MCF 10A (cell line): Measurements from ENCODE around the gene HOXA4. TPM values are rescaled to one million over a fixed set of nuclear protein-coding genes. Genes with fewer than 3 reads are reported as not detected.

Source experiments
- BruUV-seq: library from RNA; stranded (reverse); fragments of 400-500 nt; replicated peaks from 2 replicates; lab custom pipeline; 2021; lab: Mats Ljungman, UMichigan
- CTCF ChIA-PET: fragments of 300-600 bp; sonication (Branson Sonifier 250); formaldehyde crosslinking; extraction: SDS; loops from one replicate; lab custom pipeline; 2021; ENCODE audit warnings: antibody characterized with exemption, inconsistent platforms; lab: Yijun Ruan, JAX
- POLR2A ChIA-PET: fragments of 300-600, 350-650 bp; sonication (Branson Sonifier 250); formaldehyde crosslinking; extraction: SDS; loops from one replicate; lab custom pipeline; 2020; ENCODE audit warnings: antibody characterized with exemption, inconsistent platforms; lab: Yijun Ruan, JAX
- DNase-seq: peaks from one replicate; pipeline ENCODE4 v3.0.0-alpha.2; 2018; ENCODE audit not compliant: unreplicated experiment
- H3K27ac Mint-ChIP-seq: one replicate; pipeline ENCODE4 v1.8.0; 2022; ENCODE audit warnings: mild to moderate bottlenecking, low read depth, mixed read lengths; ENCODE audit not compliant: unreplicated experiment
- H3K27me3 Mint-ChIP-seq: one replicate; pipeline ENCODE4 v1.8.0; 2022; ENCODE audit warnings: mixed read lengths; ENCODE audit not compliant: insufficient read depth, unreplicated experiment
- H3K36me3 Mint-ChIP-seq: one replicate; pipeline ENCODE4 v1.8.0; 2022; ENCODE audit warnings: mild to moderate bottlenecking, moderate library complexity, mixed read lengths; ENCODE audit not compliant: insufficient read depth, unreplicated experiment
- H3K4me1 Mint-ChIP-seq: one replicate; pipeline ENCODE4 v1.8.0; 2022; ENCODE audit warnings: mixed read lengths; ENCODE audit not compliant: insufficient read depth, unreplicated experiment
- H3K4me3 Mint-ChIP-seq: one replicate; pipeline ENCODE4 v1.8.0; 2022; ENCODE audit warnings: mild to moderate bottlenecking, moderate library complexity, mixed read lengths; ENCODE audit not compliant: unreplicated experiment
- H3K9me3 Mint-ChIP-seq: one replicate; pipeline ENCODE4 v1.8.0; 2022; ENCODE audit warnings: mixed read lengths; ENCODE audit not compliant: unreplicated experiment
- CTCF ChIP-seq: fragments of 200-600 bp; IDR thresholded peaks from one replicate; pipeline ENCODE4 v1.8.0; 2022; ENCODE audit warnings: antibody characterized with exemption, mild to moderate bottlenecking; ENCODE audit not compliant: unreplicated experiment
- intact Hi-C: fragments of 100-400 bp; cut with micrococcal nuclease; formaldehyde crosslinking; loops from 2 replicates; pipeline ENCODE4 v1.14.1; 2022
- total RNA-seq: library from RNA; stranded (reverse); gene quantifications from 2 replicates; pipeline ENCODE4 v1.2.3, GENCODE V29; 2022

HOXA4 gene
- total RNA-seq, 1 experiment from 2014 or later, result 2.6 TPM

- H3K4me3 Mint-ChIP-seq, result peak overlapping the region; percentile 79
- DNase-seq, result peak; percentile 55
- CTCF ChIA-PET, result interaction anchor here (1.0 to 1.8 kb wide), 8 partner anchors 10 to 800 kb away, joined by 3 to 5 read pairs (median 4); partner anchors contain the start of gene HOXA5
- no peaks in the 10 kb centered on the region for H3K9me3 Mint-ChIP-seq
- BruUV-seq, result no TSS peak
- H3K27ac Mint-ChIP-seq, result peak overlapping the region; percentile 87
- POLR2A ChIA-PET, result interaction anchor here (0.6 to 6.3 kb wide), 13 partner anchors 7 to 970 kb away, joined by 3 to 59 read pairs (median 12); partner anchors contain the start of genes HOXA1, HOXA5, HOXA6 and SKAP2
- peaks cover 12% of the 10 kb centered on the region for H3K36me3 Mint-ChIP-seq
- no peaks in the 10 kb centered on the region for H3K27me3 Mint-ChIP-seq
- peaks cover 20% of the 10 kb centered on the region for H3K4me1 Mint-ChIP-seq
- intact Hi-C loops, result no loop called here
- TF ChIP-seq CTCF, result no peak
Observed at GRCh38 chr7:27169658-27170425, 39.3 kb upstream of the HOXA4 start.

GRCh38 chr7:27168265-27168947, 37.8 kb upstream of the HOXA4 start:
- no peak for TF ChIP-seq CTCF
- peaks cover 18% of the 10 kb centered on the region for H3K36me3 Mint-ChIP-seq
- ChIA-PET POLR2A (interaction anchor here (0.5 to 6.3 kb wide), 8 partner anchors 9 to 969 kb away, joined by 3 to 42 read pairs (median 4); partner anchors contain the start of genes HOXA1 and HOXA6), CTCF (interaction anchor here (0.6 to 1.6 kb wide), 6 partner anchors 9 to 644 kb away, joined by 3 to 9 read pairs (median 4); no protein-coding TSS in a partner anchor)
- DNase-seq, result no peak
- peak overlapping the region; percentile 79 for H3K4me3 Mint-ChIP-seq
- intact Hi-C loops, result no loop called here
- peak overlapping the region; percentile 87 for H3K27ac Mint-ChIP-seq
- no peaks in the 10 kb centered on the region for H3K9me3 Mint-ChIP-seq
- peaks cover 20% of the 10 kb centered on the region for H3K4me1 Mint-ChIP-seq
- BruUV-seq, result no TSS peak
- no peaks in the 10 kb centered on the region for H3K27me3 Mint-ChIP-seq

GRCh38 chr7:27167916-27168264, 37.3 kb upstream of the HOXA4 start:
- H3K27ac Mint-ChIP-seq, result peak overlapping the region; percentile 25
- TF ChIP-seq CTCF, result no peak
- H3K9me3 Mint-ChIP-seq, result no peaks in the 10 kb centered on the region
- H3K36me3 Mint-ChIP-seq, result peaks cover 18% of the 10 kb centered on the region
- BruUV-seq, result no TSS peak
- H3K27me3 Mint-ChIP-seq, result no peaks in the 10 kb centered on the region
- H3K4me3 Mint-ChIP-seq, result no peak overlapping the region
- H3K4me1 Mint-ChIP-seq, result peaks cover 20% of the 10 kb centered on the region
- CTCF ChIA-PET, result interaction anchor here (0.6 to 1.6 kb wide), 5 partner anchors 12 to 645 kb away, joined by 3 to 9 read pairs (median 4); no protein-coding TSS in a partner anchor
- no peak for DNase-seq
- POLR2A ChIA-PET, result interaction anchor here (0.5 to 6.3 kb wide), 7 partner anchors 9 to 1227 kb away, joined by 3 to 36 read pairs (median 4); partner anchors contain the start of gene HOXA6
- intact Hi-C loops, result no loop called here
